HUES48 (cell line): Measurements from ENCODE around the gene MPP2.
"Not testable (repeated sequence)": the region's sequence is repeated elsewhere in the genome, so short reads cannot be mapped to it uniquely, and the experiment has no call there.

Experiments
- H3K27ac ChIP-seq: one replicate; pipeline ENCODE4 v1.7.0; 2013; ENCODE audit warnings: low read depth, low read length, inconsistent platforms
- H3K27me3 ChIP-seq: 2 replicates; pipeline ENCODE4 v1.6.1; 2013; ENCODE audit warnings: mild to moderate bottlenecking, low read length; ENCODE audit not compliant: control insufficient read depth, insufficient read depth
- H3K36me3 ChIP-seq: 2 replicates; pipeline ENCODE4 v1.6.1; 2013; ENCODE audit warnings: low read length; ENCODE audit not compliant: control insufficient read depth, insufficient read depth
- H3K4me1 ChIP-seq: 2 replicates; pipeline ENCODE4 v1.6.1; 2013; ENCODE audit warnings: mild to moderate bottlenecking, low read length; ENCODE audit not compliant: control insufficient read depth, insufficient read depth
- H3K4me3 ChIP-seq: 2 replicates; pipeline ENCODE4 v1.5.1; 2013; ENCODE audit warnings: mild to moderate bottlenecking, low read depth, low read length
- H3K9ac ChIP-seq: 2 replicates; pipeline ENCODE4 v1.6.1; 2013; ENCODE audit warnings: mild to moderate bottlenecking, low read depth, low read length, moderate library complexity
- H3K9me3 ChIP-seq: 2 replicates; pipeline ENCODE4 v1.6.1; 2013; ENCODE audit warnings: low read length; ENCODE audit not compliant: control insufficient read depth, insufficient read depth

MPP2 gene

GRCh38 chr17:43900858-43901754 lies 6.2 kb downstream of the MPP2 start:
- Histone ChIP-seq H3K27me3 (peaks cover 21% of the 10 kb centered on the region), H3K4me1 (peaks cover 37% of the 10 kb centered on the region), H3K9ac (no peak overlapping the region), H3K4me3 (peak overlapping the region; percentile 56), H3K27ac (no peak overlapping the region), H3K36me3 (peaks cover 3% of the 10 kb centered on the region; the same call in 1 of the 2 replicates), H3K9me3 (no peaks in the 10 kb centered on the region)

GRCh38 chr17:43900183-43900857 lies 7.0 kb downstream of the MPP2 start:
- H3K27me3 ChIP-seq = peaks cover 13% of the 10 kb centered on the region
- H3K9me3 ChIP-seq = no peaks in the 10 kb centered on the region
- peak overlapping the region; percentile 56 for H3K4me3 ChIP-seq
- H3K4me1 ChIP-seq = peaks cover 30% of the 10 kb centered on the region
- peaks cover 3% of the 10 kb centered on the region; the same call in 1 of the 2 replicates for H3K36me3 ChIP-seq
- H3K9ac ChIP-seq = no peak overlapping the region
- H3K27ac ChIP-seq = no peak overlapping the region

- Histone ChIP-seq H3K4me3 (no peak overlapping the region), H3K36me3 (peaks cover 3% of the 10 kb centered on the region; the same call in 1 of the 2 replicates), H3K9ac (no peak overlapping the region), H3K9me3 (no peaks in the 10 kb centered on the region), H3K27ac (no peak overlapping the region), H3K27me3 (no peaks in the 10 kb centered on the region), H3K4me1 (peaks cover 24% of the 10 kb centered on the region)
These were observed 8.9 kb downstream of the MPP2 start for GRCh38 chr17:43898446-43898845.

- Histone ChIP-seq H3K4me3 (no peak overlapping the region), H3K9me3 (no peaks in the 10 kb centered on the region), H3K4me1 (peaks cover 31% of the 10 kb centered on the region), H3K27ac (no peak overlapping the region), H3K27me3 (no peaks in the 10 kb centered on the region), H3K9ac (no peak overlapping the region), H3K36me3 (peaks cover 3% of the 10 kb centered on the region; the same call in 1 of the 2 replicates)
These were observed 9.5 kb downstream of the MPP2 start for GRCh38 chr17:43897831-43898230.

- H3K4me1 ChIP-seq = peaks cover 26% of the 10 kb centered on the region
- H3K27ac ChIP-seq, H3K27me3 ChIP-seq, H3K4me3 ChIP-seq, H3K9me3 ChIP-seq, H3K9ac ChIP-seq, H3K36me3 ChIP-seq: not testable (repeated sequence)
These were observed 12.8 kb downstream of the MPP2 start for GRCh38 chr17:43894494-43894893.

GRCh38 chr17:43892647-43892952 lies 14.7 kb downstream of the MPP2 start:
- no peaks in the 10 kb centered on the region for H3K9me3 ChIP-seq
- H3K27ac ChIP-seq = peak overlapping the region; percentile 89
- peaks cover 25% of the 10 kb centered on the region for H3K4me1 ChIP-seq
- peaks cover 3% of the 10 kb centered on the region; the same call in 1 of the 2 replicates for H3K36me3 ChIP-seq
- no peak overlapping the region for H3K4me3 ChIP-seq
- H3K27me3 ChIP-seq = no peaks in the 10 kb centered on the region
- no peak overlapping the region for H3K9ac ChIP-seq

GRCh38 chr17:43891851-43892646 lies 15.3 kb downstream of the MPP2 start:
- Histone ChIP-seq H3K27ac (peak overlapping the region; percentile 89), H3K9ac (no peak overlapping the region), H3K27me3 (no peaks in the 10 kb centered on the region), H3K4me1 (peaks cover 25% of the 10 kb centered on the region), H3K4me3 (no peak overlapping the region), H3K36me3 (peaks cover 3% of the 10 kb centered on the region; the same call in 1 of the 2 replicates), H3K9me3 (no peaks in the 10 kb centered on the region)

GRCh38 chr17:43890240-43890639 lies 17.1 kb downstream of the MPP2 start:
- Histone ChIP-seq H3K9ac (no peak overlapping the region), H3K4me3 (no peak overlapping the region), H3K36me3 (no peaks in the 10 kb centered on the region), H3K9me3 (no peaks in the 10 kb centered on the region), H3K27me3 (no peaks in the 10 kb centered on the region), H3K4me1 (peaks cover 25% of the 10 kb centered on the region), H3K27ac (no peak overlapping the region)

GRCh38 chr17:43888548-43888947 lies 18.8 kb downstream of the MPP2 start:
- Histone ChIP-seq H3K4me3 (no peak overlapping the region), H3K27me3 (no peaks in the 10 kb centered on the region), H3K36me3 (no peaks in the 10 kb centered on the region), H3K9me3 (no peaks in the 10 kb centered on the region), H3K9ac (no peak overlapping the region), H3K4me1 (peaks cover 23% of the 10 kb centered on the region), H3K27ac (no peak overlapping the region)

- no peaks in the 10 kb centered on the region for H3K36me3 ChIP-seq
- H3K9me3 ChIP-seq = no peaks in the 10 kb centered on the region
- no peaks in the 10 kb centered on the region for H3K27me3 ChIP-seq
- no peak overlapping the region for H3K4me3 ChIP-seq
- H3K9ac ChIP-seq = no peak overlapping the region
- H3K4me1 ChIP-seq = peaks cover 2% of the 10 kb centered on the region; the same call in 1 of the 2 replicates
- H3K27ac ChIP-seq = no peak overlapping the region
These were observed 24.4 kb downstream of the MPP2 start for GRCh38 chr17:43882761-43883415.
